Activated CD8-positive, alpha-beta memory T cell treated with anti-CD3 and anti-CD28 coated beads, Interleukin-2, amount 50 U/mL, for 48 hours (primary cell): ENCODE data around the gene IFITM5.
"Not testable (repeated sequence)": the region's sequence is repeated elsewhere in the genome, so short reads cannot be mapped to it uniquely, and the experiment has no call there.

Experiments used
- DNase-seq: peaks from one replicate; pipeline ENCODE4 v3.0.0-alpha.2; 2020

IFITM5 gene

DNA sequence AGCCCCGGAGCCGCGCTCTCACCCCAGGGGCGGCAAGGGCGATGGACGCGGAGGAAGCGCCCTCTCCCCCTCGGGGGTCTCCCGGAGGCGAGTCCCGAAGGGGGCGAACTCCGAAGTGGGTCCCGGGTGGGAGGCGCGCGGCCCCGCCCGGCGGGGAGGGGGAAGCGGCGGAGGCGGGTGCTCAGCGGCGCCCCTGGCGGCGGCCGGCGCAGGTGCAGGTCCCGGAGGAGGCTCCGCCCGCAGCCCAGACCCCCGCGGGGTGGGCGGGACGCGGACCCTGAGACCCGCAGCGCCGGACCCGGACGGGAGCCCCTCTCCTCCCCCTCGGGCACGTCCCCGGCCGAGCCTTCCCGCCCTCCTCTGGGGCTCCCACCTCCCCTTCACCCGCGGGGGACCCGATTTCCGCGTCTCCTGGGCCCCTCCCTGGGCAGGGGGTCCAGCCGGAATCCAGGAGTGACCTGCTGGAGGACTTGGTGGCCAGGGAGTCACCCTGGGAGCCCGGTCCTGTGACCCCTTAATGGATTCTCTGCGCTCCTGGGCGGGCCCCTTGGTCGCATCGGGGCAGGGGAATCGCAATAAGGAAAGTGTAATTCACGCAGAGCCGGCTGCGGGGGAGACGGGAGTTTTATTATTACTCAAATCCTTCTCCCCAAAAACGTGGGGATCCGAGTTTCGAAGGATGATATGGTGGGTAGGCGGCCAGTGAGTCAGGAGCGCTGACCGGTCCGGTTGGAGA lies 11.9 kb upstream of the IFITM5 start:
- DNase-seq = not testable (repeated sequence)

GRCh38 chr11:309979-310572 lies 10.8 kb upstream of the IFITM5 start:
- DNase-seq = not testable (repeated sequence)

DNA sequence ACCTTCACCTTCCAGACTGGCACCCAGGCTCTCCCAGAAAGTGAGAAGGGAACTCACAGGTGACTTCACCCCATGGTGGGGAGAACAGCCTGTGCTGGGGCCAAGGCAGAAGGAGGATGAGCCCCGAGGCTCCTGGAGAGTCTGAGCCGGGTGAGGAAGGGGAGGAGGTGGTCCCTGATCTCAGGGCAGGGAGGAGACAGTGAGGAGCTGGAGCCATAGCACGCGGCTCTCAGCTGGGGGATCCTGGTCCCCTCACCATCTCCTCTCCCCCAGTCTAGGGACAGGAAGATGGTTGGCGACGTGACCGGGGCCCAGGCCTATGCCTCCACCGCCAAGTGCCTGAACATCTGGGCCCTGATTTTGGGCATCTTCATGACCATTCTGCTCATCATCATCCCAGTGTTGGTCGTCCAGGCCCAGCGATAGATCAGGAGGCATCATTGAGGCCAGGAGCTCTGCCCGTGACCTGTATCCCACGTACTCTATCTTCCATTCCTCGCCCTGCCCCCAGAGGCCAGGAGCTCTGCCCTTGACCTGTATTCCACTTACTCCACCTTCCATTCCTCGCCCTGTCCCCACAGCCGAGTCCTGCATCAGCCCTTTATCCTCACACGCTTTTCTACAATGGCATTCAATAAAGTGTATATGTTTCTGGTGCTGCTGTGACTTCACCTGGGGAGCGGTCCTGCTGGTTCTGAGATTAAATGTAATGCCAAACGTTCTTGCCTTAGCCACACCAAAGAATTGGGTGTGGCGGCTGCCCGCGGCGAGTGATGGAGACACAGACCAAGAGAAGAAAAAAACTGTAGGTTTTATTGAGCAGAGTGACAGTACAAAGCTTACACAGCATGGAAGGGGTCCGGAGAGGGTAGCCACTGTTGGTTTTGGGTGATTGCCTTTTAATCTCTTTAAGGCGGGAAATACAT lies 9.7 kb upstream of the IFITM5 start:
- not testable (repeated sequence) for DNase-seq

- DNase-seq = peak; percentile 75
These were observed 8.7 kb upstream of the IFITM5 start, which contains the start of gene IFITM2 for GRCh38 chr11:307766-308708. TSS of gene IFITM2 (plus strand) at chr11:307816. CDS start at chr11:308193, 377 bp downstream.

GRCh38 chr11:306645-307371 lies 7.5 kb upstream of the IFITM5 start:
- DNase-seq = no peak

DNA sequence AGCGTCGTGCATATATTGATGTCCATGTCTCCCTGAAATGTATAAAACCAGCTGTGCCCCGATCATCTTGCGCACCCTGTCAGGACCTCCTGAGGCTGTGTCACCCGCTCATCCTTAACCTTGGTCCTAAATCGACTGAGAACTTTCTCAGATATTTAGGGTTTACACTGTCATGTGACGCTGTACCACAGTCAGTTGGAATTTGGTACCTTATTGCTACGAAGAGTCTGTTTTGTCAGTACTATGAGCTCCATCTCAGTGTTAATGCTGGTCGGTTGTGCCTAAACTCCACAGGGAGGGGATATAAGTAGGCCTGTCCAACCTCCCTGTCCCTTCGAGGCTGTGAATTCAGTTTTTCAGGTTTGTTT lies 6.5 kb upstream of the IFITM5 start:
- no peak for DNase-seq

- no peak for DNase-seq
These were observed 5.9 kb upstream of the IFITM5 start for GRCh38 chr11:304915-305843.

DNA sequence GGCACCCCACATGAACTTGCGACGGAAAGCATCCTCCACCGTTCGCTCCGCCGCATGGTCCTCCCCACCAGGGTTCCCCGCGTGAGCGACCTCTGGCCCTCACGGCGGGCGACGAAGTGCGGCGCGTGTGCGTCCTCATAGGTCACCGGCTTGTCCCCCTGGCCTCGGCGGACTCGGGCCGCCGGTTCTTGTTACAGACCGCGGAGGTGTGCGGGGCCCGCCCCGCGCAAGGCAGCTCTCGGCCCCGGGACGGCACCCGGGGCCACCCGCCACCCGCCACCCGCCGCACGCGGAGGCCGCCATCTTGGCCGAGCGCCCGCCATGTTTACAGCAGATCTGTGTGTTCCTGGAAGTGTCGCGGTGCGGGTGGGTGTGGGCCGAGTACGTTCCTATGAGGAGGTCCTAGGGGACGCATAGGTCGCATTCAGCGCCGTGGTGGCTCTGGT lies 4.8 kb upstream of the IFITM5 start:
- no peak for DNase-seq

DNA sequence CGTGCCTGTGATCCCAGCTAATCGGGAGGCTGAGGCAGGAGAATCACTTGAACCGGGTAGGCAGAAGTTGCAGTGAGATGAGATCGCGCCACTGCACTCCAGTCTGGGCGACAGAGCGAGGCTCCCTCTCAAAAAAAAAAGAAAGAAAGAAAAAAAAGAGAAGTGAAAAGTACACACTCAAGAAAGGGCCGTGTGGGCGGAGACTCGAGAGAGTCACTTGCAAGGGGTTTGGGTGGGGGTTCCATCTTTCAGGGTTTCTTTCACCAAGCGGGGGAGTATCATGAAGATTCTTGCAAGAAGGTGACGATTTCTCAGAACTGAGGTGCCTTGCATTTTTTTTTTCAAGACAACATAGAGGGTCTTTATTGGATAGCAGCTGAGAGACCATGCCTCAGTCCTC lies 4.0 kb upstream of the IFITM5 start:
- DNase-seq = no peak

DNA sequence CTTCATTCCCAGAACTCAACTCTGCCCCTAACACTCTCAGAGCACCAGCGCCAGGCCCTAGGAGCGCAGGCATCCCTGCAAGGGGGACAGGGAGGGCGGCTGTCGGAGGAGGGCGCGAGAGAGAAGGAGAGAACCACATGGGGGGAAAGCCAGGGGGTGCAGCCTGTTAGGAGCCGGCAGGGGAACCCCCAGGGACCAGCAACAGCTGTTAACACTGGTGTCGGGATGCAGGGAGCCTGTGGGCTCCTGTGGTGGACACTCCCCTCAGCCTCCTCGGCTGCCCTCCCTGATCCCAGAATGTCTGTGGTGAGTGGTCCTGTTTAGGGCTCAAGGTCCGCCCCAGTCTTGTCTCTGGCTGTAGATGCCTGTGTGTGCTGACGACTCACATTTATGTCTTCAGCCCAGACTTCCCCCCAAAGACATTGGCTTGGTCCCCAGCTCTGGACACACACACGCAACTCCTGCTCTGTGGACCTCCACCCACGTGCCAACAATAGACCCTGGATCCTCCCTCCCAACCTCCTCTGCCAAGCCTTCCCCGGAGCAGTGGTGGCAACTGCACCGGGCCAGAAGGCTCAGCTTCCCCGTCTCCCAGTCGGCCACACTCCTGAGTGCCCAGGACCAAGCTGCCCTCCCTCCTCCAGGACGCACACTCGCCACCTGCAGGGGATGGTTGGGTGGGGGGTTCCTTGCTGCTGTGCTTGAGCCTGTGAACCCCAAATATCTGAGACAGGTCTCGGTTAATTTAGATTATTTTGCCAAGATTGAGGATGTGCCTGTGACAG lies 817 bp upstream of the IFITM5 start:
- DNase-seq = peak; percentile 74

DNA sequence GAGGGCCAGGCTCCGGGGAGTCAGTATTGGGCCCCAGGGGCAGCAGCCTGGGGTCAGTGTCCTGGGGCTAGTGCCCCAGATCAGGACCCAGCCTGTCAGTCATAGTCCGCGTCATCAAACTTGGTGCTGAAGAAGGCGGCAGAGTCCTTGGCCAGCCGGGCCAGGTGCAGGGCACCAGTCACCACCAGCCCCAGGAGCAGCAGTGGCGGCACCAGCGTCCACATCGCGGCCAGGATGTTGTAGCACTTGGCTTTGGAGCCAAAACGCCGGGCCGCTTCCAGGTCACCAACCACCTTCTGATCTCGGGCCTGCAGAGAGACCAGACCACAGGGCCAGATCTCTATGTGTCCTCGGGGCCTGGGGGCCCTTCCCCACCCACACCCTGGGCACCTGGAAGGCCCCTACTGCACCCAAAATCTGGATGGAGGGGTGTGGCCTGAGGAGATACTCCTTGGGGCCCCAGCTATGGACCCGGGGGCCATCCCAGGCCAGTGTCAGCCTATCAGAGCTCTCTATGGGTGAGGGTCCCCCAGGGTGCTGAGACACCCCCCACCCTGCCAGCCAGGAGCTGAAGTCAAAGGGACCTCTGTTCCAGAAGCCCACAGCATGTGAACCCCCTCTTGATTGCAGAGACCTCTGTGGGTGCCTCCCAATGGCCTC lies 790 bp downstream of the IFITM5 start:
- no peak for DNase-seq

GRCh38 chr11:297586-298405 lies 1.5 kb downstream of the IFITM5 start:
- peak; percentile 75 for DNase-seq

DNA sequence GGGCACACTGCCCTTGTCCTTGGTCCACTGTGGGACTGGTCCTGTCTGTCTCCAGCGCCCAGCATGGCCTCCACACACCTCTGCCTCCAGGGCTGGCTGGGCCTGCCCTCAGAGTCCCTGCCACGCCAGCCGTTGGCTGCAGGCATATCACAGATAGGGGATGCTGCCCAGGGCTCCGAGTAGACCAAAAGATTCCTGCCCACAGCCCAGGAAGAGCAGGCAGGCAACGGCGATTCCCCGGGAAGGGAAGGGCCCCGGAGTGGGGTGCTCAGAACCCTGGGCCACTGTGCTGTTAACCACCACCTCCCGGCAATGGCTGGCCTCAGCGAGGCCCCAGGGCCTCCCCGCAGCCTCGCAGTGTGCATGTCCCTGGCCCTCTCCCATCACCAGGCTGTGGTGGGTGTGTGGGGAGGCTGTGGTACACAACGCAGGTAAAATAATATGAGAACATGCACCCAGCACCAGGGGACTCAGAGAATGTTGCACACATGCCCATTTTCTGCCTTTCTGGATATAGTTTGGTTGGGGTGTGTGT lies 2.2 kb downstream of the IFITM5 start:
- no peak for DNase-seq

- DNase-seq = no peak
These were observed 2.9 kb downstream of the IFITM5 start for GRCh38 chr11:296171-297050.

DNA sequence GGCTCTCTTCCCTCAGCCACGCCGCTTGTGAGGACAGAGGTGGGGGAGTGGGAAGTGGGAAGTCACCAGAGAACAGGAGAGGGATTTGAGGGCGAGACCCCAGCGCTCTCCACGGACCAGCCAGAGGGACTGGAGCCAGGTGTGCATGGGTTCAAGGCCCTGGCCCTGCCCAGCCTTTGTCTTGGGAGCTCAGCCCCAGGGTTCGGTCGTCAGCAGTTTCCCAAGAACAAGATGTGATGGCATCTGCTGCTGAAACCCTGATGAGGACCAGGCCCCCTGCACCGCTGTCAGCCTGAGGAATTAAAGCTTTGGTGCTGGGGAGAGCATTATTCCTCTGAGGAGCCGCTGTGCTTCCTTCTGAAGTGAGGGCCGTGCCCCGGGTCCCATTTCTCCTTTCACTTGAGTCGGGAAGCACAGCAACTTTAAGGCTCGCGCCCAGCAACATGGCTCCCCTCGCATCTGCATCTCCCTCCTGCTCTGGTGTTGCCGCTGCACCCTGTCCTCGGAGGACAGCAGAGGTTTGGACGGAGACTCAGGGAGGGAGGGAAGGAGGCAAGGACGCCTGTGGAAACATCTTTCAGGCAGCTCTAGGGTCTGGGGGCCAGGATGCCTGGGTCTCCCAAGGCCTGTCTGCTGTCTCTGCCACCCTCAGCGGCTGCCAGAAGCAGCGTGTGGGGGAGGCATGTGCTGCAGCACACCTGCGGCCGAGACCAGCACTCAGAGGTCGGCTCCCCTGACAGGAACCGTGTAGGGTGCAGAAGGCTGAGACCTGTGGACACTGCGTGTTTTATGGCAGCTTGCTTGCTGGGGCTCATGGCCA lies 3.8 kb downstream of the IFITM5 start:
- DNase-seq = no peak

DNA sequence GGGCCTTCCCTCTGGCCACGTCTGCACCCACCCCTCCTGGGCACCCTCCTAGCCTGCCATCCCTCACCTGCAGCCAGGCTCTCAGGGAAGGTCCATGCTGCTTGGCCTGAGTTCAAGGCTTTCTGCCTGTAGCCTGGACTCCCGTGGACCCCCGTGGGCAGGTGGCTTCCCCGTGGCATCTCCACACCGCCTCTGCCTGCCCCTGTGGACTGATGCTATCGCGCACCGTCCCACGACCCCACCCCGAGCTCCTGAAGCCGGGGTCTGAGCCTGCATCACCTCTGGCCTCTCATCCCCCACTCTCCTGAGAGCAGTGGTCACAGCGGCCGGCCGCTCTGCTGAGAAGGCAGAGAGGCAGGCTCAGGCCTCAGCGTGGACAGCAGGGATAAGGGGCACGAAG lies 4.5 kb downstream of the IFITM5 start:
- DNase-seq = no peak
